K562 (cell line): ENCODE data around the gene TSSK6. TPM values are rescaled to one million over a fixed set of nuclear protein-coding genes. Genes with fewer than 3 reads are reported as not detected.

Experiments
- ATAC-seq: fragments of 200-7000 bp; cut with Tn5 transposase; 3 replicates; pipeline ENCODE4 v1.9.1; 2020; ENCODE audit warnings: moderate library complexity
- BruUV-seq: library from RNA; stranded (reverse); fragments of 400-500 nt; replicated peaks from 2 replicates; lab custom pipeline; 2021; lab: Mats Ljungman, UMichigan
- CTCF ChIA-PET: fragments of 300-600 bp; formaldehyde crosslinking; extraction: SDS; loops from one replicate; lab custom pipeline; 2021; ENCODE audit warnings: low intra/inter-chr PET ratio; lab: Yijun Ruan, JAX
- POLR2A ChIA-PET: fragments of 300-600, 350-650 bp; sonication (Branson Sonifier 250); formaldehyde crosslinking; extraction: SDS; loops from one replicate; lab custom pipeline; 2021; ENCODE audit warnings: antibody characterized with exemption, inconsistent platforms; lab: Yijun Ruan, JAX
- DNase-seq, 4 experiments: peaks; one replicate each; pipeline versions ENCODE4 v3.0.0 to v3.0.0-alpha.2; 2011 to 2018; ENCODE audit warnings: low spot score in 3 of 4, mixed read lengths in 3 of 4; ENCODE audit errors: extremely low read depth in 1 of 4
- FAIRE-seq: peaks from 2 replicates; lab custom pipeline; 2011; peaks lifted over from hg19 to GRCh38; lab: Jason Lieb, UNC
- H2AFZ ChIP-seq: 2 replicates; pipeline ENCODE4 v1.6.0; 2011; ENCODE audit warnings: low read depth, low read length, control low read depth, inconsistent platforms
- H3K27ac ChIP-seq: fragments of 200-600 bp; 3 replicates; pipeline ENCODE4 v1.8.0; 2011; ENCODE audit warnings: low read depth, mild to moderate bottlenecking, control low read depth, inconsistent platforms, low read length, moderate library complexity, mixed read lengths; ENCODE audit errors: extremely low read depth
- H3K27me3 ChIP-seq, 2 experiments: fragments of 300-600 bp in 1 of 2; 2 replicates in 1 of 2; 3 replicates in 1 of 2; pipeline versions ENCODE4 v1.6.0 to v1.8.0; 2011; ENCODE audit warnings: inconsistent platforms in 2 of 2, low read length in 2 of 2, mild to moderate bottlenecking in 1 of 2, mixed read lengths in 1 of 2, moderate library complexity in 1 of 2; ENCODE audit not compliant: control insufficient read depth in 2 of 2, insufficient read depth in 2 of 2
- H3K36me3 ChIP-seq: fragments of 300-600 bp; 3 replicates; pipeline ENCODE4 v1.8.0; 2011; ENCODE audit warnings: mild to moderate bottlenecking, low read length, inconsistent platforms; ENCODE audit not compliant: control insufficient read depth, insufficient read depth
- H3K4me1 ChIP-seq, 2 experiments: fragments of 200-600 bp in 1 of 2; replicated peaks in 1 of 2; 2 replicates in 1 of 2; 3 replicates in 1 of 2; pipeline versions ENCODE4 v1.5.1 to v1.8.0; 2011; ENCODE audit warnings: inconsistent platforms in 2 of 2, low read length in 2 of 2, mild to moderate bottlenecking in 1 of 2, mixed read lengths in 1 of 2, moderate library complexity in 1 of 2; ENCODE audit not compliant: control insufficient read depth in 2 of 2, insufficient read depth in 2 of 2
- H3K4me2 ChIP-seq: 2 replicates; pipeline ENCODE4 v1.6.1; 2011; ENCODE audit warnings: low read length, control low read depth, inconsistent platforms, mixed read lengths; ENCODE audit not compliant: insufficient read depth
- H3K4me3 ChIP-seq: fragments of 200-600 bp; sonication (generic), shearing (Covaris generic); 2 replicates; pipeline ENCODE4 v1.5.1; 2016; ENCODE audit warnings: control low read depth, inconsistent platforms
- H3K79me2 ChIP-seq: fragments of 200-600 bp; 3 replicates; pipeline ENCODE4 v1.8.0; 2011; ENCODE audit warnings: low read length, inconsistent platforms; ENCODE audit not compliant: control insufficient read depth, insufficient read depth
- H3K9ac ChIP-seq, 2 experiments: 2 replicates each; pipeline versions ENCODE4 v1.6.0 to v1.6.1; 2011; ENCODE audit warnings: low read depth in 2 of 2, low read length in 2 of 2, control low read depth in 1 of 2, inconsistent platforms in 1 of 2, mild to moderate bottlenecking in 1 of 2, mixed read lengths in 1 of 2; ENCODE audit not compliant: insufficient read depth in 1 of 2
- H3K9me1 ChIP-seq: one replicate; pipeline ENCODE4 v1.6.0; 2011; ENCODE audit warnings: inconsistent platforms, mild to moderate bottlenecking, low read length, moderate library complexity; ENCODE audit not compliant: control insufficient read depth, insufficient read depth
- H3K9me3 ChIP-seq: replicated peaks from 2 replicates; pipeline ENCODE4 v1.5.1; 2011; ENCODE audit warnings: low read depth, low read length, inconsistent platforms; ENCODE audit not compliant: control insufficient read depth, insufficient read depth
- H4K20me1 ChIP-seq: replicated peaks from 2 replicates; pipeline ENCODE4 v1.6.1; 2011; ENCODE audit warnings: low read length, inconsistent platforms, mixed read lengths; ENCODE audit not compliant: control insufficient read depth, insufficient read depth
- EP400 ChIP-seq: fragments of 450-650 bp; IDR thresholded peaks from 2 replicates; pipeline ENCODE4 v1.6.1; 2017; ENCODE audit warnings: antibody characterized with exemption, mild to moderate bottlenecking, moderate library complexity
- GATAD2B ChIP-seq: fragments of 450-650 bp; IDR thresholded peaks from 2 replicates; pipeline ENCODE4 v1.6.1; 2017; ENCODE audit warnings: mild to moderate bottlenecking, borderline replicate concordance
- MTA1 ChIP-seq: fragments of 450-650 bp; IDR thresholded peaks from 2 replicates; pipeline ENCODE4 v1.6.1; 2017; ENCODE audit warnings: borderline replicate concordance
- SIX5 ChIP-seq, 2 experiments: IDR thresholded peaks; 2 replicates each; pipeline ENCODE4 v1.6.1; 2011; ENCODE audit warnings: low read length in 2 of 2, borderline replicate concordance in 1 of 2, low read depth in 1 of 2, mild to moderate bottlenecking in 1 of 2, moderate library complexity in 1 of 2; ENCODE audit not compliant: insufficient read depth in 1 of 2
- STAG1 ChIP-seq: sonication (generic); formaldehyde crosslinking; IDR thresholded peaks from 2 replicates; pipeline ENCODE4 v1.5.0; 2020; ENCODE audit warnings: missing genetic modification reagents, borderline replicate concordance
- WGBS: fragments of 100-300 bp; shearing (Covaris generic); methylation state at CpG from one replicate; pipeline ENCODE4 v1.1.6; 2016; ENCODE audit warnings: low coverage, mixed read lengths; ENCODE audit not compliant: insufficient coverage; ENCODE audit errors: missing lambda C conversion rate; 5-methylcytosine and 5-hydroxymethylcytosine counted together
- in situ Hi-C: fragments of 300-500 bp; cut with MboI; formaldehyde crosslinking; loops from 4 replicates; pipeline ENCODE4 v1.15.0; 2018; ENCODE audit warnings: inconsistent platforms, mixed read lengths
- intact Hi-C: fragments of 100-400 bp; cut with micrococcal nuclease; formaldehyde crosslinking; loops from 2 replicates; pipeline ENCODE4 v1.14.2; 2022
- polyA plus RNA-seq, 8 experiments: library from polyadenylated mRNA; depleted of rRNA in 4 of 8; stranded (reverse) in 5 of 8; unstranded in 3 of 8; fragments of >200 nt; fragmentation: Nextera tagmentation in 2 of 8; fragmentation: Illumina TruSeq in 1 of 8; extraction: Ambion mirVana in 2 of 8; extraction: Trizol in 1 of 8; gene quantifications; 2 replicates each; pipeline versions ENCODE4 v1.2.1 to v1.2.3, GENCODE V29; 2011 to 2014; ENCODE audit warnings: inconsistent platforms in 1 of 8, missing spikeins in 1 of 8
- total RNA-seq, 7 experiments: library from RNA; depleted of rRNA in 6 of 7; stranded (reverse); fragments of >200 nt in 6 of 7; fragmentation: Illumina TruSeq in 2 of 7; extraction: Trizol in 2 of 7; gene quantifications; 2 replicates each; pipeline versions ENCODE4 v1.2.1 to v1.2.3, GENCODE V29; 2011 to 2021; ENCODE audit warnings: low replicate concordance in 1 of 7
- TF ChIP-seq, protein P1 (sequence below), 3 experiments: fragments of 200-800 bp in 1 of 3; sonication (Bioruptor generic) in 1 of 3; sonication (generic) in 1 of 3; formaldehyde crosslinking in 1 of 3; IDR thresholded peaks; 2 replicates each; pipeline versions ENCODE4 v1.6.1 to v1.8.0; 2016 to 2022; ENCODE audit warnings: mild to moderate bottlenecking in 2 of 3, missing compliant biosample characterization in 2 of 3, missing genetic modification characterization in 2 of 3, missing genetic modification reagents in 1 of 3
- TF ChIP-seq, protein P2 (sequence below): fragments of 450-650 bp; IDR thresholded peaks from 2 replicates; pipeline ENCODE4 v1.6.1; 2016; ENCODE audit warnings: mild to moderate bottlenecking, moderate library complexity

Gene TSSK6
- total and polyA plus RNA-seq, 9 of the 15 experiments (the other 6 are each of a cell fraction or from before 2014, with no cell fraction given) = 0.21 to 2.6 (median 1.5) TPM; not detected in 3

DNA sequence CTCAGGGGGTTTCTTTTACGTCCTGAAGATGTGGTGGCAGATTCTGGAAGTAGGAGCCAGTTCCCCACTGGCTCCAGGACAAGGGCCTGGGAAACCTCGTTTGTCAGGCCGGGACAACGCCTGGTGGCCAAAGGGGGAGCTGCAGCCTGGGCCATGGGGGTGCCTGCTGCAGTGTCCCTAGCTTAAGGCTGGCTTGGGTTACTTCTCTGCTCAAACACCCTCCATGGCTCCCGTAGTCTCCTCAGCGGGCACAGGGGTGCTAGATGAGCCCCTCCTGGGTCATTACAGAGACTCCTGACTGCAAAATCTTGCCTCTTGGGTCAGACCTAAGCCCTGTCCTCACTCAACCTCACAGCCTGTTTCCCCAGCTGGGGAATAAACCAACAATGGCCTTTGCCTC lies 37.5 kb upstream of the TSSK6 start (continued):
- TF ChIP-seq, protein P1, sequence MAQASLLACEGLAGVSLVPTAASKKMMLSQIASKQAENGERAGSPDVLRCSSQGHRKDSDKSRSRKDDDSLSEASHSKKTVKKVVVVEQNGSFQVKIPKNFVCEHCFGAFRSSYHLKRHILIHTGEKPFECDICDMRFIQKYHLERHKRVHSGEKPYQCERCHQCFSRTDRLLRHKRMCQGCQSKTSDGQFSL (CRISPR knock-in tag; IDR thresholded peaks at IDR 0.05) = 0 out of 2 replicates have a peak, but pooled peaks have one; percentile 15
- TF ChIP-seq, protein P1 (tag; IDR thresholded peaks at IDR 0.05) = peak in 1 of 2 experiments; percentile 69; a peak in 2 of 4 replicates
- peak; percentile 52; the same call in 1 of the 2 replicates for TF ChIP-seq STAG1 (CRISPR knock-in tag)

DNA sequence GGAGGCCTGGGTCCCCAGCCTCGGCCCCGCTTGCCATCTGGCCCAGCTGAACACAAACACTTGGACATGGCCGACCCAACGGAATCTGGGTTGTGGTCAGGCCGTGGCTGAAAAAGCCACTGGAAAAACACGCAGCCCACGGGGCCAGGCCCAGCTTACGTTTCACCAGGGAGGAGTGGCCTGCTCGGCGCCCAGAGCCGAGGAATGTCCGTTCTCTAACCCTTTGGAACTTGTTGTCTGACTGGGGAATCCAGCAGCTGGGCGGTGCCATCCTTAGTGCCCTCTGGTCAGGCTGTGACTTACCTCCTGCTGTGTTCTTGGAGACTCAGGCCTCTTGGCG lies 36.5 kb upstream of the TSSK6 start:
- H3K9me3 ChIP-seq = no peaks in the 10 kb centered on the region
- in situ Hi-C loops (loop anchor here (10.0 kb wide), 1 partner anchor 403 kb away; no protein-coding TSS in a partner anchor), intact Hi-C loops (loop anchor here (5.0 kb wide), 1 partner anchor 90 kb away; the partner anchor contains the start of gene GMIP)
- peaks cover 0 to 32% of the 10 kb centered on the region in 2 experiments; a peak in 2 of 5 replicates for H3K4me1 ChIP-seq
- H3K4me3 ChIP-seq = no peak overlapping the region
- ChIA-PET POLR2A (interaction anchor here (0.6 to 1.9 kb wide), 4 partner anchors 19 to 154 kb away, joined by 3 to 7 read pairs (median 4); partner anchors contain the start of gene NDUFA13), CTCF (no interaction called here)
- no peak overlapping the region for H3K4me2 ChIP-seq
- no peak for ATAC-seq
- no TSS peak for BruUV-seq
- 0 out of 2 replicates have a peak, but pooled peaks cover 5% of the 10 kb centered on the region for H4K20me1 ChIP-seq
- H3K27ac ChIP-seq = no peak overlapping the region
- H3K9ac ChIP-seq = peak overlapping the region in 1 of 2 experiments; percentile 71; a peak in 2 of 4 replicates
- H3K36me3 ChIP-seq = no peaks in the 10 kb centered on the region
- H2AFZ ChIP-seq = no peak overlapping the region
- H3K79me2 ChIP-seq = no peaks in the 10 kb centered on the region
- no peaks in the 10 kb centered on the region for H3K9me1 ChIP-seq
- DNase-seq = no peak
- FAIRE-seq = no peak
- peaks cover 2 to 38% of the 10 kb centered on the region in 2 experiments for H3K27me3 ChIP-seq
- WGBS = 12% methylated on average over 14 of the region's 14 CpGs
- no peak for TF ChIP-seq MTA1
- TF ChIP-seq EP400 = no peak
- TF ChIP-seq SIX5 (IDR thresholded peaks at IDR 0.05; ENCODE audit: borderline replicate concordance in 1 of 2, insufficient read depth in 1 of 2, low read depth in 1 of 2, low read length in 2 of 2) = no peak
- TF ChIP-seq, protein P2, sequence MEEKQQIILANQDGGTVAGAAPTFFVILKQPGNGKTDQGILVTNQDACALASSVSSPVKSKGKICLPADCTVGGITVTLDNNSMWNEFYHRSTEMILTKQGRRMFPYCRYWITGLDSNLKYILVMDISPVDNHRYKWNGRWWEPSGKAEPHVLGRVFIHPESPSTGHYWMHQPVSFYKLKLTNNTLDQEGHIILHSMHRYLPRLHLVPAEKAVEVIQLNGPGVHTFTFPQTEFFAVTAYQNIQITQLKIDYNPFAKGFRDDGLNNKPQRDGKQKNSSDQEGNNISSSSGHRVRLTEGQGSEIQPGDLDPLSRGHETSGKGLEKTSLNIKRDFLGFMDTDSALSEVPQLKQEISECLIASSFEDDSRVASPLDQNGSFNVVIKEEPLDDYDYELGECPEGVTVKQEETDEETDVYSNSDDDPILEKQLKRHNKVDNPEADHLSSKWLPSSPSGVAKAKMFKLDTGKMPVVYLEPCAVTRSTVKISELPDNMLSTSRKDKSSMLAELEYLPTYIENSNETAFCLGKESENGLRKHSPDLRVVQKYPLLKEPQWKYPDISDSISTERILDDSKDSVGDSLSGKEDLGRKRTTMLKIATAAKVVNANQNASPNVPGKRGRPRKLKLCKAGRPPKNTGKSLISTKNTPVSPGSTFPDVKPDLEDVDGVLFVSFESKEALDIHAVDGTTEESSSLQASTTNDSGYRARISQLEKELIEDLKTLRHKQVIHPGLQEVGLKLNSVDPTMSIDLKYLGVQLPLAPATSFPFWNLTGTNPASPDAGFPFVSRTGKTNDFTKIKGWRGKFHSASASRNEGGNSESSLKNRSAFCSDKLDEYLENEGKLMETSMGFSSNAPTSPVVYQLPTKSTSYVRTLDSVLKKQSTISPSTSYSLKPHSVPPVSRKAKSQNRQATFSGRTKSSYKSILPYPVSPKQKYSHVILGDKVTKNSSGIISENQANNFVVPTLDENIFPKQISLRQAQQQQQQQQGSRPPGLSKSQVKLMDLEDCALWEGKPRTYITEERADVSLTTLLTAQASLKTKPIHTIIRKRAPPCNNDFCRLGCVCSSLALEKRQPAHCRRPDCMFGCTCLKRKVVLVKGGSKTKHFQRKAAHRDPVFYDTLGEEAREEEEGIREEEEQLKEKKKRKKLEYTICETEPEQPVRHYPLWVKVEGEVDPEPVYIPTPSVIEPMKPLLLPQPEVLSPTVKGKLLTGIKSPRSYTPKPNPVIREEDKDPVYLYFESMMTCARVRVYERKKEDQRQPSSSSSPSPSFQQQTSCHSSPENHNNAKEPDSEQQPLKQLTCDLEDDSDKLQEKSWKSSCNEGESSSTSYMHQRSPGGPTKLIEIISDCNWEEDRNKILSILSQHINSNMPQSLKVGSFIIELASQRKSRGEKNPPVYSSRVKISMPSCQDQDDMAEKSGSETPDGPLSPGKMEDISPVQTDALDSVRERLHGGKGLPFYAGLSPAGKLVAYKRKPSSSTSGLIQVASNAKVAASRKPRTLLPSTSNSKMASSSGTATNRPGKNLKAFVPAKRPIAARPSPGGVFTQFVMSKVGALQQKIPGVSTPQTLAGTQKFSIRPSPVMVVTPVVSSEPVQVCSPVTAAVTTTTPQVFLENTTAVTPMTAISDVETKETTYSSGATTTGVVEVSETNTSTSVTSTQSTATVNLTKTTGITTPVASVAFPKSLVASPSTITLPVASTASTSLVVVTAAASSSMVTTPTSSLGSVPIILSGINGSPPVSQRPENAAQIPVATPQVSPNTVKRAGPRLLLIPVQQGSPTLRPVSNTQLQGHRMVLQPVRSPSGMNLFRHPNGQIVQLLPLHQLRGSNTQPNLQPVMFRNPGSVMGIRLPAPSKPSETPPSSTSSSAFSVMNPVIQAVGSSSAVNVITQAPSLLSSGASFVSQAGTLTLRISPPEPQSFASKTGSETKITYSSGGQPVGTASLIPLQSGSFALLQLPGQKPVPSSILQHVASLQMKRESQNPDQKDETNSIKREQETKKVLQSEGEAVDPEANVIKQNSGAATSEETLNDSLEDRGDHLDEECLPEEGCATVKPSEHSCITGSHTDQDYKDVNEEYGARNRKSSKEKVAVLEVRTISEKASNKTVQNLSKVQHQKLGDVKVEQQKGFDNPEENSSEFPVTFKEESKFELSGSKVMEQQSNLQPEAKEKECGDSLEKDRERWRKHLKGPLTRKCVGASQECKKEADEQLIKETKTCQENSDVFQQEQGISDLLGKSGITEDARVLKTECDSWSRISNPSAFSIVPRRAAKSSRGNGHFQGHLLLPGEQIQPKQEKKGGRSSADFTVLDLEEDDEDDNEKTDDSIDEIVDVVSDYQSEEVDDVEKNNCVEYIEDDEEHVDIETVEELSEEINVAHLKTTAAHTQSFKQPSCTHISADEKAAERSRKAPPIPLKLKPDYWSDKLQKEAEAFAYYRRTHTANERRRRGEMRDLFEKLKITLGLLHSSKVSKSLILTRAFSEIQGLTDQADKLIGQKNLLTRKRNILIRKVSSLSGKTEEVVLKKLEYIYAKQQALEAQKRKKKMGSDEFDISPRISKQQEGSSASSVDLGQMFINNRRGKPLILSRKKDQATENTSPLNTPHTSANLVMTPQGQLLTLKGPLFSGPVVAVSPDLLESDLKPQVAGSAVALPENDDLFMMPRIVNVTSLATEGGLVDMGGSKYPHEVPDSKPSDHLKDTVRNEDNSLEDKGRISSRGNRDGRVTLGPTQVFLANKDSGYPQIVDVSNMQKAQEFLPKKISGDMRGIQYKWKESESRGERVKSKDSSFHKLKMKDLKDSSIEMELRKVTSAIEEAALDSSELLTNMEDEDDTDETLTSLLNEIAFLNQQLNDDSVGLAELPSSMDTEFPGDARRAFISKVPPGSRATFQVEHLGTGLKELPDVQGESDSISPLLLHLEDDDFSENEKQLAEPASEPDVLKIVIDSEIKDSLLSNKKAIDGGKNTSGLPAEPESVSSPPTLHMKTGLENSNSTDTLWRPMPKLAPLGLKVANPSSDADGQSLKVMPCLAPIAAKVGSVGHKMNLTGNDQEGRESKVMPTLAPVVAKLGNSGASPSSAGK = no peak
- TF ChIP-seq GATAD2B = no peak
